Lung (tissue), 12 donors: ENCODE measurements around the gene UBB. TPM values are rescaled to one million over a fixed set of nuclear protein-coding genes. Genes with fewer than 3 reads are reported as not detected.

Experiments
- ATAC-seq: fragments of 200-7000 bp; cut with Tn5 transposase; one replicate; pipeline ENCODE4 v1.9.1; 2020; ENCODE audit warnings: moderate number of reproducible peaks; ENCODE audit not compliant: insufficient read depth, low FRiP score
- DNase-seq, 3 donors: peaks; one replicate each; pipeline ENCODE4 v3.0.0-alpha.2; 2013 to 2017
- H3K27ac ChIP-seq, 2 donors: one replicate each; pipeline ENCODE4 v1.5.1; 2013; ENCODE audit warnings: mild to moderate bottlenecking in 2 of 2, moderate library complexity in 2 of 2, control low read depth in 1 of 2, inconsistent platforms in 1 of 2, low read depth in 1 of 2, low read length in 1 of 2
- H3K27me3 ChIP-seq, 3 donors: one replicate each; pipeline ENCODE4 v1.5.1; 2013; ENCODE audit warnings: low read length in 2 of 3; ENCODE audit not compliant: control insufficient read depth in 3 of 3, insufficient read depth in 3 of 3
- H3K36me3 ChIP-seq, 4 donors: one replicate each; pipeline ENCODE4 v1.5.1; 2013; ENCODE audit warnings: low read length in 4 of 4, mild to moderate bottlenecking in 1 of 4, moderate library complexity in 1 of 4; ENCODE audit not compliant: control insufficient read depth in 4 of 4, insufficient read depth in 4 of 4
- H3K4me1 ChIP-seq, 5 donors: one replicate each; pipeline ENCODE4 v1.5.1; 2013; ENCODE audit warnings: low read length in 5 of 5, mild to moderate bottlenecking in 2 of 5, moderate library complexity in 1 of 5; ENCODE audit not compliant: control insufficient read depth in 5 of 5, insufficient read depth in 5 of 5
- H3K4me3 ChIP-seq: one replicate; pipeline ENCODE4 v1.5.1; 2013; ENCODE audit warnings: mild to moderate bottlenecking, control low read depth, moderate library complexity
- H3K9ac ChIP-seq, 2 donors: one replicate each; pipeline ENCODE4 v1.5.1; 2013; ENCODE audit warnings: low read length in 2 of 2, control low read depth in 1 of 2; ENCODE audit not compliant: insufficient read depth in 1 of 2
- H3K9me3 ChIP-seq, 4 donors: one replicate each; pipeline ENCODE4 v1.5.1; 2013; ENCODE audit warnings: low read length in 3 of 4, mild to moderate bottlenecking in 1 of 4, moderate library complexity in 1 of 4; ENCODE audit not compliant: control insufficient read depth in 4 of 4, insufficient read depth in 3 of 4
- WGBS, 2 donors: extraction: QIAGEN DNeasy Blood & Tissue Kit; methylation state at CpG; one replicate each; pipeline ENCODE4 v1.1.7; 2013; 5-methylcytosine and 5-hydroxymethylcytosine counted together
- polyA plus RNA-seq, 2 donors: library from polyadenylated mRNA; stranded (reverse); fragments of 200-250 nt; gene quantifications; one replicate each; pipeline ENCODE4 v1.2.1, GENCODE V29; 2013
- total RNA-seq, 2 donors: library from RNA; depleted of rRNA in 1 of 2; stranded (reverse); fragments of >200 nt in 1 of 2; gene quantifications; one replicate each; pipeline ENCODE4 v1.2.1, GENCODE V29; 2014 to 2021
- TF ChIP-seq, protein P1 (sequence below): IDR thresholded peaks from 2 replicates; pipeline ENCODE4 v1.5.1; 2012; ENCODE audit warnings: mild to moderate bottlenecking; ENCODE audit errors: control extremely low read depth, extremely low read depth
- donor health status: control.
- donor health status: control.
- donor health status: Bipolar disorder and iron deficiency.
- donor health status: healthy.
- donor health status: DM: yes; HTN: yes; CAD: no.

UBB gene
- total and polyA plus RNA-seq, 4 donors: 602 to 1,870 (median 1,244) TPM

DNA sequence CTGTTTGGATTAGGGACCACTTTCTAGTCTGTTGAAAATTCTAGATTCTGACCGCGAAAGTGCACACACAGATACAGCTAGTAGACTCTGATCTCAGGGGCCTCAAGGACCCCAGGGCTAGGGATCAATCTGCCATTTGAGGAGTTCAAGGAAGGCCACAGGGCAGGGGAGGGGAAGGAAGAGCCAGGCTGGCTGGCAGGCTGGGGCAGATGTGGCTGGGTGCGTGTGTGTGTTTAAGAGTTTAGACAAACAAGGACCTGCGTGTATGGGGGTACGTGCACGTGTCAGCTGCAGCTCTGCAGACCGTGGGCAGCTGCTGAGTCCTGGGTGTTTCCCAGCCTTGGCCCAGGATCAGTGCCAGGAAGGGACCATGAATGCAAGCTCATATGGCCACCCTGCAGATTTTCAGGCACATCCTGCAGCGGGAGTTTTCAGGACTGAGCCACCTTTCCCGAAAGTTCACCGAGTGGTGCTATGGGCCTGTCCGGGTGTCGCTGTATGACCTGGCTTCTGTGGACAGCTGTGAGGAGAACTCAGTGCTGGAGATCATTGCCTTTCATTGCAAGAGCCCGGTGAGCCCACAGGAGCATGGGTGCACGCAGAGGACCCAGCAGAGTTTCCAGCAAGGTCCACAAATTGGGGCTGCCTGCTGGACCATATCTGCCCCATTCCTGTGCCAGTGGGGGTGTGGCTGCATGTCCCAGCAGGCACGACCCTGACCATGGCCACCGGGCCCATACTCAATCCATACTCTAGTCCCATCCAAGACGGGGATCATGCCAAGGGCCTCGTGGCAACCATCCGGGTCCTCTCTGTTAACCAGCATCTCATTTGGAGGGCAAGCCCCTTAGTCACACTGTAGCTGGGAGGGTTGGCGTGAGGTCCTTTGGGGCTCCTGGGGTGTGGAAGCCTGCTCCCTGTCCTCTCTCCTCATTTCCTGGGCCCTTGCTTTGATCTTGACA is 45.1 kb downstream of the UBB start:
- TF ChIP-seq, protein P1, sequence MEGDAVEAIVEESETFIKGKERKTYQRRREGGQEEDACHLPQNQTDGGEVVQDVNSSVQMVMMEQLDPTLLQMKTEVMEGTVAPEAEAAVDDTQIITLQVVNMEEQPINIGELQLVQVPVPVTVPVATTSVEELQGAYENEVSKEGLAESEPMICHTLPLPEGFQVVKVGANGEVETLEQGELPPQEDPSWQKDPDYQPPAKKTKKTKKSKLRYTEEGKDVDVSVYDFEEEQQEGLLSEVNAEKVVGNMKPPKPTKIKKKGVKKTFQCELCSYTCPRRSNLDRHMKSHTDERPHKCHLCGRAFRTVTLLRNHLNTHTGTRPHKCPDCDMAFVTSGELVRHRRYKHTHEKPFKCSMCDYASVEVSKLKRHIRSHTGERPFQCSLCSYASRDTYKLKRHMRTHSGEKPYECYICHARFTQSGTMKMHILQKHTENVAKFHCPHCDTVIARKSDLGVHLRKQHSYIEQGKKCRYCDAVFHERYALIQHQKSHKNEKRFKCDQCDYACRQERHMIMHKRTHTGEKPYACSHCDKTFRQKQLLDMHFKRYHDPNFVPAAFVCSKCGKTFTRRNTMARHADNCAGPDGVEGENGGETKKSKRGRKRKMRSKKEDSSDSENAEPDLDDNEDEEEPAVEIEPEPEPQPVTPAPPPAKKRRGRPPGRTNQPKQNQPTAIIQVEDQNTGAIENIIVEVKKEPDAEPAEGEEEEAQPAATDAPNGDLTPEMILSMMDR: no peak
- H3K4me1 ChIP-seq: peaks cover 0 to 14% (median 0%) of the 10 kb centered on the region in 5 donors
- H3K4me3 ChIP-seq: no peak overlapping the region
- no peaks in the 10 kb centered on the region for H3K9me3 ChIP-seq
- H3K27me3 ChIP-seq: no peaks in the 10 kb centered on the region
- no peak overlapping the region for H3K27ac ChIP-seq
- DNase-seq (no peak), ATAC-seq (no peak)
- WGBS, 2 donors: 74 to 88% methylated on average over 20 of the region's 20 CpGs
- H3K36me3 ChIP-seq: peaks cover 0 to 47% (median 0%) of the 10 kb centered on the region in 4 donors
- H3K9ac ChIP-seq: no peak overlapping the region

DNA sequence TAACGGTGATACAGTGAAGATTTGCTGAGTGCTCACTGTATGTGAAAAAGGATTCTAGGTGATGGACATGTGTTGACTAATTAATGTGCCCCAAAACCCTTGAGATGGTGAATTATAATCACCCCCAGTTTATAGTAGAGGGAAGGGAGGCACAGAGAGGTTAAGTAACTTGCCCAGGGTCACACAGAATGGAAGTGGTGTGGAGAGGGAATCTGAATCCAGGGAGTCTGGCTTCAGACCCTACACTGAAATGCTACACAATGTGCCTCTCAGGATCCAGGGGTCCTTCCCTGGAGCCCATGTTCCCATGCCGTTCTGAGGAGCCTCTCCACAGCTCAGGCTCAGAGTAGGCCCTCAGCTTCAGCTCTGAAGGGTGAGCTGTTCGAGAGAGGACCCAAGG is 46.1 kb downstream of the UBB start:
- DNase-seq: no peak
- TF ChIP-seq, protein P1: no peak
- Histone ChIP-seq H3K27ac (no peak overlapping the region), H3K36me3 (peaks cover 0 to 51% (median 0%) of the 10 kb centered on the region in 4 donors), H3K4me1 (peaks cover 0 to 14% (median 0%) of the 10 kb centered on the region in 5 donors), H3K9ac (no peak overlapping the region), H3K4me3 (no peak overlapping the region), H3K9me3 (no peaks in the 10 kb centered on the region), H3K27me3 (no peaks in the 10 kb centered on the region)
- 96 to 98% methylated on average over 3 of the region's 3 CpGs for WGBS, 2 donors
- ATAC-seq: no peak

DNA sequence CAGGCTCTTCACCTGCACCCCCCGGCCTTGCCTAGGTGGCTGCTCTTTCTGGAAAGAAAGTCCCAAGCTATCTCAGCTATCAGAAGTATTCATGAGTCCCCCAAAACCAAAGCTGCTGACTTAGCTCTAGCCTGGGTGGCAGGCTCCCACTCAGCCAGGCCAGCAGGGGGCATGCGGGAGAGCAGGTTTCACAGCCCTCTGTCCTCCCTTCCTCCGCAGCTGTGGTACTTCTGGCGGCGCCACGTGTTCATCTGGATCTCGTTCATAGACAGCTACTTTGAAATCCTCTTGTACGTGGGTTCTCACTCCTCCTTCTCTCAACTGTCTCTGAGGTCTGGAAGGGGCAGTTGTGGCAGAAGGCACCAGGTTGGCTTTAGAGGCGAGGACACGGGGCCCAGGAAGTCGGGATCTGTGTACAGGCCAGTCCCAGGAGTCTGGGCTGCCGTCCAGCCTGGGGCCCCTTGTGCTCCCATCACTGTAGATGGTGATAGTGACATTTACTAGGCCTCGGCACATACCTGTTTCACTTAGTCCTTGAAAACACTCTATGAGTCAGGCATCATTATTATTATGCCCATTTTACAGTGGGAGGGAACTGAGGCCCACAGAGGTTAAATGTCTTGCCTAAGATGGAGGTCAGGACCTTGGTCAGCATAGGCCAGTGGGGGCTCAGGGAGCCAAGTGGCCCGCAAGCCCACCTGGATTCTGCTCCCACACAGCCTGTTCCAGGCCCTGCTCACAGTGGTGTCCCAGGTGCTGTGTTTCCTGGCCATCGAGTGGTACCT is 47.4 kb downstream of the UBB start:
- Histone ChIP-seq H3K4me3 (no peak overlapping the region), H3K36me3 (peaks cover 0 to 41% (median 0%) of the 10 kb centered on the region in 4 donors), H3K27me3 (no peaks in the 10 kb centered on the region), H3K9ac (no peak overlapping the region), H3K9me3 (no peaks in the 10 kb centered on the region), H3K27ac (no peak overlapping the region), H3K4me1 (peaks cover 0 to 14% (median 0%) of the 10 kb centered on the region in 5 donors)
- TF ChIP-seq, protein P1: peak; percentile 34
- WGBS, 2 donors: 59 to 64% methylated on average over 15 of the region's 15 CpGs
- ATAC-seq (peak; percentile 64), DNase-seq (peak; percentile 71 to 80 (median 77))
